NCI-H1105 (cell line): ENCODE results near the gene IL16.
"Not testable (repeated sequence)": the region's sequence is repeated elsewhere in the genome, so short reads cannot be mapped to it uniquely, and the experiment has no call there.

ENCODE experiments used
- DNase-seq: peaks from one replicate; lab custom pipeline; 2025; lab: John Stamatoyannopoulos, UW

Gene IL16

GRCh38 chr15:81313686-81314085 lies 117.0 kb downstream of the IL16 start:
- no peak for DNase-seq

DNA sequence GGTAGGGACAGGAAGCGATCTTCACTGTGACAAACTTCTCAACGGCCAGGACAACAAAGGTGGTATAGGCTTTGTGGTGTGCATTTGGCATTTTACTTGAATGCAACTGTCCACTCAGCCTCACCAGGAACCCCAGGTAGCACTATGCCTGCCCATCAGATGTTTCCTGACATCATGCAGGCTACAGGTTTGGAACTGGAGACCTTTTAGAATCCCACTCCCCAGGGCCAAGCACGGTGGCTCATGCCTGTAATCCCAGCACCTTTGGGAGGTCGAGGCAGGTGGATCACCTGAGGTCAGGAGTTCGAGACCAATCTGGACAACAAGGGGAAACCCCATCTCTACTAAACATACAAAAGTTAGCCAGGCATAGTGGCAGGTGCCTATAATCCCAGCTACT lies 117.7 kb downstream of the IL16 start:
- no peak for DNase-seq

GRCh38 chr15:81315452-81316175 lies 118.9 kb downstream of the IL16 start:
- no peak for DNase-seq

- no peak for DNase-seq
Measured at GRCh38 chr15:81316267-81316666, 119.6 kb downstream of the IL16 start.

- no peak for DNase-seq
Measured at GRCh38 chr15:81317642-81318017, 121.0 kb downstream of the IL16 start.

DNA sequence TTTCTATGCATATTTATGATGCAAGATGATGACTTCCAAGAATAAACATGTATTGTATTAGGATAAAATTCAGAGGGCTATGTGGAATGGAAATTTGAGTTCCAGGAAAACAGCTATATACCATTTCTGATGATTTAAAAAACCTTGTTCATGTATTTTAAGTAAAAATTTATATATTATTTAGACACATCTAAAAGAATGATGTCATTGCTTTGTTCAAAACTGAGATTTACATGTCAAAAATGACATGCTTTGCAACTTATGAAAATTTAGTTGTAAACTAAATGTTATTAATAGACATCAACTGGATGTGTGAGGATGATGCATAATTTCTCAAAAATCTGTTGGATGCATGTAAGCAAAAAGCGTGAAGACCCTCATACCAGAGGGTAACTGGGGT lies 125.0 kb downstream of the IL16 start:
- DNase-seq: no peak

DNA sequence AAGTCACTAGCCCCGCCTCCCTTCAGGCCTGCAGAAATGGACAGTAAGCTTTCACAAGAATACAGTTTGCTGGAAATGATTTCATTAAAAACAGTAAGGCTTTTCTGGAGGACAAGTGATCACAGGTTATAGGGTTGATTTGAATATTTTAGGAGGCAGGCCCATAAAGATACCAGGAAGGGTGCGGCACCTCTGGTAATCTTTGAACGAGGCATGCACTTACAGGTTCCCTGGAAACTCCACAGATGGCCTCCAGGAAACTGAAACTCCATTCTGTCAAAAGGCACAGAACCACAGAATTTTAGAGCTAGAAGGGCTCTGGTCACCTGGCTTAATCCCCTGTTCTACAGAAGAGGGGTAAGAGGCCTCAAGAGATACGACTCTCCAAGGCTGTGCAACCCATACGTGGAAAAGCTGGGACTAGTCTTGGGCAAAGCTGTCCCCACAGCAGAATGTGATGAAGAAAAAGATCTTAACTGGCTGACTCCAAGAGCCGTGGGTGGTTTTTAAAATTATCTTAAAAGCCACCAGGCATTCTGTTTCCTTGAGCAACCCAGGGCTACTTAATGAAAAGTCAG lies 126.1 kb downstream of the IL16 start:
- DNase-seq: no peak

DNA sequence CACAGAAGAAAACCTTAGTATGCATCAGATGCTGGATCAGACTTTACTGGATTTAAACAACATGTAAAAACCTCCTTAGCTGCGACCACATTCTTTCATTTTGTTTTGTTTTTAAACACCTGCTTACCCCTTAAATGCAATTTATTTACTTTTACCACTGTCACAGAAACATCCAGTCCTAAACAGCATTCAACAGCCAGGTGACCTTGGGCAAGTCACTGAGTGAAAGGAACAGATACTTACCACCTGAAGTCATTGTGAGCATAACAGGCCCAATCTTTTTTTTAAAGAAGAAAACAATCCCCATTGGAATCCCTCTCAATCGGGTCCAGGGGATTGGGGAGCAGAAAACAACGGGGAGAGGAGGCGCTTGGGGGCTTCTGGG lies 126.9 kb downstream of the IL16 start:
- no peak for DNase-seq

DNA sequence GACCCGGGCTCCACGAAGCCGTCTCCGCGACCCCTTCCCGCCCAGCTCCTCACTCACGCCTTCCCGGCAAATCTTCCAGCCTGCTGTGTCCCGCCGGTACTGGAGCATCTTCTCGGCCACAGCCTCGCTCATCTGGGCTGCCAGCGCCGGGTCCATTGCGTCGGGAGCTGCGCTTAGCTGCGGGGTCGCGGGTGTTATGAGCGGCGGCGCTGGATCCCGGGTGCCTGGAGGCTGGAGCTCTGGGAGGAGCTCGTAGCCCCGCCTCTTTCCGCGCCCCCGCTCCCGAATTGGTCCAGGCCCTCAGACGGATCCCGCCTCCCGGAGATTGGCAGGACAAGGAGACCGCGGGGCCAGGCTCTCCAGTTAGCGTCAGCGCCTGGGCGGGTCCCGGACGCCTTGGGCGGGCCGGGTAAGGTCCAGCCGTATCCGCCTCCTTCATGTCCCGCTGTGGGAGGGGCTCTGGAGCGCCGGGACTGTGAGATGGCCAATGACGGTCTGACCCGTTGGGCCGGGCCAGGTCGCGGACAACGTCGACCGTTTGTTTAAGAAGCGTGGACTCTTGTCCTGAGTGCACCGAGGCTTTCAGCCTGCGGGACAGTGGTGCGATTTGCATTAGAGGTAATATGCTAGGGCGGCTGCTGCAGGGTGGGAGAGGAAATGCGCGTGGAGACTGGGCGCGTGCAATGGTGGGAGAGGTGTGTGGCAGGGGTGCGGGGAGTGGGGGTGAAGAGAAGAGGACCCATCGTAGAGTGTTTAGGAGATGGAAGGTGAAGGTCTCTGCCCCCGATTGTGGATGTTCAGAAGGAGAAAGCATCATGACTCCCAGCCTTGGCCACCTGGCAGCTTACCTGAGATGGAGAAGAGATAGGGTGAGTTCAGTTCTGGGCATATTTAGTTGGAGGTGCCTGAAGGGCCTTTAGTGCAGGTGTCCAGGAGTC lies 127.5 kb downstream of the IL16 start, which contains the start of gene STARD5:
STARD5 (minus strand) TSS at position 198 of the 938 bp plus-strand sequence; CDS start at position 156, 42 bp downstream.
- peak; percentile 87 for DNase-seq

GRCh38 chr15:81326466-81327212 lies 130.0 kb downstream of the IL16 start:
- no peak for DNase-seq

GRCh38 chr15:81327516-81327915 lies 130.8 kb downstream of the IL16 start:
- no peak for DNase-seq

DNA sequence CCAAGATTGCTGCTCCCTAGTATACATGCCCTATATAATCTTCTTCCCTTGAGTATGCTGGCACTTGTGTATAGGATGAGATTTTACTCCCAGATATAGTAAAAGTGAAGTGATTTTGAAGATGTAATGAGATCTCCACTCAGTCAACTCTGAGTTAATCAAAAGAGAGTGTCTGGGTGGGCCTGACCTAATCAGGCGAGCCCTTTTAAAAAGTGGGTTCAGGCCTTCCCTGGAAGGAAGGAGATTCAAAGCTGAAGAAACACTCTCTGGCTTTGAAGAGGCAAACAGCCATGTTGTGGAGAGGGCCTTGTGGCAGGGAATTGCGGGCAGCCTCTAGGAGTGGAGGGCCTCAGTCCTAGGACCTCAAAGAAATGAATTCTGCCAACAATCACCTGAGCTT lies 132.8 kb downstream of the IL16 start:
- no peak for DNase-seq

GRCh38 chr15:81330366-81331090 lies 133.8 kb downstream of the IL16 start:
- no peak for DNase-seq

GRCh38 chr15:81331141-81331540 lies 134.5 kb downstream of the IL16 start:
- not testable (repeated sequence) for DNase-seq

GRCh38 chr15:81331600-81331999 lies 134.9 kb downstream of the IL16 start:
- DNase-seq: no peak

DNA sequence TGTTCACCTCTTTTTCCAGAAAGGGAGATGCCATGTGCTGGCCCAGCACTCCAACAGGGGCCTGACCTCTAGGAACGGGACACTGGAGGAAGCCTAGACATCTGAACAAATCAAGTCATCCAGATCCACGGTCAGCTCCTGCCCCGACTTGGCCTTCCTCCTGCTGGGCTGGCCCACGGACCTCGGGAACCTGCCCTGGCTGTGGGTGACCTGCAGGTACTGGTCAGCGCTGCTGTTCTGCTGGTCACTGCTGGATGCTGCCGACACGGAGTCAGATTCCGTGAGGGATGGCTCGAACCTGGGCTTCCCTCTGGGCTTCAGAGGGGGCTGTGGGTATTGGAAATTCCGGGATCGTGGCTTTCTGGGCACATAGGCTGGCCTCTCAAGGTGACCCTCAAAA lies 135.6 kb downstream of the IL16 start:
- DNase-seq: no peak

DNA sequence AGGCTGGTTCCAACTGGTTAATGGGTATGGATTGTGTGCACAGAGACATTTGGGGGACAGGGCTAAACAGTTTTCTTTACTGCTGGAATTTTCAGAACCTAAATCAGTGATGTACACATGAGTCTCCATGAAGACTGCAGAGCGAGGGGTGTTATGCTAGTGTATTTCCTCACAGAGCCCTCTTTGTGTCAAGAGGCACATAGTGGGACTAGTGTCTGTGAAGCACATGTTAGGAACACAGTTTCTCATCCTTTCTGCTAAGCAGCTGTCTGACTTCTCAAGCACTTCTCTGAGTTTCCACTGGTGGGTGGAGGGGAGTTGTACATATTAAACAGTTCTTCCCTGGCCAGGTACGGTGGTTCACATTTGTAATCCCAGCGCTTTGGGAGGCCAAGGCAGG lies 136.7 kb downstream of the IL16 start:
- no peak for DNase-seq

GRCh38 chr15:81334768-81335435 lies 138.2 kb downstream of the IL16 start:
- DNase-seq: no peak

DNA sequence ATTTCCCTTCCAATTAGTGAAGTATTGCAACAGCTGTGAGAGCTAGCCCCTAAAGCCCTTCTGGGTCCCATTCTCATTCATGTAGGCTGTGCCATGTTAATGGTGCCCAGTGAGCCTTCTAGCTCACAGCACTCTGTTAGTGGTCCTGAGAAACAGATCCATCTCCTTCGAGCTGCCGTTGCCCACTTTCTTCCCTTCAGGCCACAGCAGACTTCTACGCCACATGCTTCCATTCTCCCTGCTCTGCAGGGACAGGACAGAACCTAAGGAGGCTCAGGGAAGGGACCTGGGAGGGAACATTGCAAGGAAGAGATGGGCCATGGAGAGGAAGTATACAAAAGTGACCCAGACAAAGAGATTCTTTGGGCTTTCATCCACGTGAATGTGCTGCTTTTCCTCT lies 139.0 kb downstream of the IL16 start:
- no peak for DNase-seq

DNA sequence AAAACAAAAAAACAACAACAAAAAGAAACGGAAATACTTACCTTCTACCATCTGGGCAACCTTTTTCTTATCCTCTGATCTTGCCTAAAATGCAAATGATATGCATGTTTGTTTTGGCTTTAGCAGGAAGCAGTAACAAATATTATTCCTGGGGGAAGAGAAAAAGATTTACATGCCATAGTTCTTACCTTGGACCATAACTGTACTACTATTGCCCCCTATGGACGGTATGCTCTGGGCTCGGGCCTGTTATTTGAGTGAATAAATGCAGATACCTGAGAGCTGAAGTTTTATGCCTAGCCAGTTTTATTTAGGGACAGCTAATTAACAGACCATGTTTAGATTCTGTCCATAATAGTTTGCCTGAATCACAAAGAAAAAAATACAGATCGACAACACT lies 139.9 kb downstream of the IL16 start:
- DNase-seq: no peak

DNA sequence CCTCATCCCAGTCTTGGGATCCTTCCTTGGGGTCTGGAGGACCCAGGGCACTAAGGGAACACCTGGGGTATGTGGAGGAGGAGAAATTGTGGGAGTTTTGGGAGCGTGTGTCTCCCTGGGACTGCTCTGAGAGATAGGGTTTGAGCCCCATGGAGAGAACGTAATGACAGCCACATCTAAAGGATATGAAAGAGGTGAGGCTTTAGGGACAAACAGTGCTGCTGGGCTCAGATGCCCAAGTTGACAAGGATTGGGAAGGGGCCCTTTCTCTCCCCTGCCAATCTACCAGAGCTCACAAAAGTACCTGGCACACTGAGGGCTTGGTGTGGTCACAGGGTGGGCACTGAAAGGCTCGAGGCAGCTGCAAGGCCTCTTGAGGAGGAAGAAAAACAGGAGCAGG lies 140.6 kb downstream of the IL16 start:
- DNase-seq: no peak
